RPMI7951 (cell line): Measurements from ENCODE around the gene FBXL17. TPM values are rescaled to one million over a fixed set of nuclear protein-coding genes. Genes with fewer than 3 reads are reported as not detected.

Experiments used
- DNase-seq: peaks from one replicate; pipeline ENCODE4 v3.0.0-alpha.2; 2012; ENCODE audit warnings: low read depth
- total RNA-seq: library from RNA; depleted of rRNA; stranded (reverse); fragments of >200 nt; shearing (Covaris generic); gene quantifications from 2 replicates; pipeline ENCODE4 v1.2.3, GENCODE V29; 2014

The FBXL17 gene
- total RNA-seq, 1 experiment from 2014 or later = 7.0 TPM

DNA sequence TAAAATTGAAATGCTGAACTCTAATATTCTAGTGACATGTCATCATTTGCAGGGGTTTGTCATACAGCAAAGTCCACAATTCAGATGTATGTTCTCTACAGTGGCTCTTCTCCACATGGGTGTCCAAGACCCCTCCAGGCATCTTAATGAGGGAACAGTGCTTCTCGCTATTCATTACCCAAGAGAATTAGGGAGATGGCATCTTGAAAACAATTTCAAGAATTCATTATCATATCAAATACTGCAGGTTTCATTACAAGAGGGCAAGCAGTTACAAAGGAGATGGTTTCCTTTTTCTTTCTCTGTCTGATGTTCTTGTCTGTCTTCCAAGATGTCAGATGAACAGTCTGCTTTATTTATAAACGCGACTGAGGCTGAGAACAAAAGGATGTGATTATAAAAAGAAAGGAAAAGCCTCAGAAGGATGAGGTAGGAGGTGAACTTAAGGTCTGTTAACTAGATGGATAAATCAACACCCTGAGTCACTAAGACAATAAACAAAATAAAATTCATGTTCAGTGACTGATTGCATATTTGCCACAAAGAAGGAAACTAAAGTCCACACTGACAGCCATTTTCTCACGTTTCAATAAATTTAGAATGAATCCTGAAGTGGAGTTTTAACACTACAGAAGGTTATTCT is 384.4 kb downstream of the FBXL17 start:
- DNase-seq = no peak

DNA sequence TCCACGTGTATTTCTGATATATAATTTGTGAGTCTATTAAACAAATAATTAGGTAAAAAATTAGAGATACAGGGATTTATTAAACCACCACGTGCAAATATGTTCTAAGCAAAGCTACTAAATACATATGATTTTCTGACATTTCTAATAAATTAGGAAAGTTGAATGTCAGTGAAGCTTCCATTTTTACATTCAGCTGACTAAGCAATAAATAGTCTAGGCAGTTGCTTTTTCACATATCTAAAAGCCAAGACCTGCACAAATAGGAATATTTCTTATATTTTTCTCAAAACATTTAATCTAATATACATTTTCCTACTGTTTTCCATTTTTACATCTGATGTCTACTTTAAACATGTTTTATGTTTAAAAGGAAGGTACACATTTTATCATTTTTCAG is 388.6 kb downstream of the FBXL17 start:
- DNase-seq = no peak

DNA sequence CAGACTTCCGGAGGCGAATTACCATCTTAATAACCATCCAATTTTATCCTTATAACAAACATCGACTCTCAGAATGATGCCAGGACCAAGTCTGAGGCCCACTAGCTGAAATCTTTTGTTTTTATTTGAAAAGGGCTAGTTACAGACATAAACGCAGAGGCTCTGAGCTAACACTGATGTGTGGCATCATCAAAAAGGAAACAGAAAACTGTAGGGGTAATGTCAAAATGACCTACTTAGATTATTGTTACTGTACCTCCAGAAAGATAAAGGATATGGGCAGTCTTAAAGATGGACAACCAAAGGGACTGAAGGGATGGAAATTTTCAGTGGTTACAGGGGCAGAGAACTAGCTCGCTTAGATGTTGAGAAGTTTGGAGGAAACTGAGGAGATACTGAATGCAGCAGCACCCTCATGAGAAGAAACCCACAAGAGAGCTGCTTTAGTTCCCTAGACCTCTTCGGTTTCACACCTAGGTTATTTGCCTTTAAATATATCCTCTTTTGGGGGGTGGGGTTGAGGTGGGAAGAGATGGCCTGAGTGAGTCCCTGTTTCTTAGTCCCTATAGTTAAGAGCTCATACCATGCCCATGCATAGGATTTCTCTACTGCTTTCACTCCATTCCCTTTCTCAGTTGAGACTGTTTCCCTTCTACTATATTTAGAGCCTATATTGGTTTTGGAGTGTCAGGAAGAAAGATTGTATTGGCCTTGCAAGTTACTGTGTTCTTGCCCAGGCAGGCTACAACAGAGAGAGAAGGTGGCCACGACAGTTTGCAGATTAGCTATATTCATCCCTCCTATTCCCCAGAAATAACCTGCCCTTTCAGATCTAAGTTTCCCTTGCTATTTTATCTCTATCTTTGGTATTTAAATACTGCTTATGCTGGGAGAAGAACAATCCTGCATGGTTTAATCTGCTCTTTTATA is 390.8 kb downstream of the FBXL17 start:
- no peak for DNase-seq

DNA sequence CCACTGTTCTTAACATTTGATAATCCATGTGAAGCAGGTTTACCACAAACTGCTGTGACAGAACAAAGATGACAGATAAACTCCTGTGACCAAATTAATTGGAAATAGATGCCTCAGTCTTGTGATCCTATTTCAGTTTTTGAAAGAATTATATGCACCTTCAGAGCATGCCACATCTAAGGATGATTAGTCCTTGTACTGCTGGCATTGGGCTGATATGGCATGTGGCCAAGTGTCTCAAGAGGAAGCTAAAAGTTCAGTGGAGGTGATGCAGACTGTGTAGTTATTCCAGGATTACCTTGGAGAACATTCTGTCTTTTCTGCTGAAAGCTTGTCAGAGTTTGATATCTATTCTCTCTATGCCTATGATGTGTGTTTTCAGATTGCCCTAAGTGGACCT is 396.8 kb downstream of the FBXL17 start:
- no peak for DNase-seq

DNA sequence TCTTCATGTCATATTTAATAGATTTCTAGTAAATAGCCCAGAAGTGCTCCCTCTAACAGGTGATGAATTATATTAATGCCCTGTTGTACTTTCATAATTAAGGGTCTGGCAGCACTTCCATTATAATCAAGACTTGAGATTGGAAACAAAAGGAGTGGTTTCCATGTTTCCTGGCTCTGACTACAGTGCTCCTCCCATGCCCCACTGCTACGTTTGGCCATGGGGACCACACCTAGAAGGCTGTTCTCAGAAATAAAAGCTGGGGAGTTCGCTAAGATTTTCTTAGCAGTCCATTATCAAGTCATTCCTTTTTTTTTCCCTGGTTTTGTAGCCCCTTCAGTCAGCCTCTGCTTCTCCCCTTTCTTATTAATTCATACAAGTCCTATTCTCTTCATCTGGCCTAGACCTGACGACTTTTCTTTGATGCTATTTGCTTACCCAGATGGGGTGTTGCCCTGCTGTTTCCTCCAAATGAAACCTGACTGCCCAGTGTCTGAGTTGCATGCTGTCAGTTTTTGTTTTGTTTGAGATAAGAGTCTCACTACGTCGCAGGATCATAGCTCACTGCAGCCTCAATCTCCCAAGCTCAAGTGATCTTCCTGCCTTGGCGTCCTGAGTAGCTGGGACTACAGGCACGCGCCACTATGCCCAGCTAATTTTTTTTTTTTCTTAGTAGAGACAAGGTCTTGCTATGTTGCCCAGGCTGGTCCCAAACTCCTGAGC is 399.0 kb downstream of the FBXL17 start:
- DNase-seq = no peak

DNA sequence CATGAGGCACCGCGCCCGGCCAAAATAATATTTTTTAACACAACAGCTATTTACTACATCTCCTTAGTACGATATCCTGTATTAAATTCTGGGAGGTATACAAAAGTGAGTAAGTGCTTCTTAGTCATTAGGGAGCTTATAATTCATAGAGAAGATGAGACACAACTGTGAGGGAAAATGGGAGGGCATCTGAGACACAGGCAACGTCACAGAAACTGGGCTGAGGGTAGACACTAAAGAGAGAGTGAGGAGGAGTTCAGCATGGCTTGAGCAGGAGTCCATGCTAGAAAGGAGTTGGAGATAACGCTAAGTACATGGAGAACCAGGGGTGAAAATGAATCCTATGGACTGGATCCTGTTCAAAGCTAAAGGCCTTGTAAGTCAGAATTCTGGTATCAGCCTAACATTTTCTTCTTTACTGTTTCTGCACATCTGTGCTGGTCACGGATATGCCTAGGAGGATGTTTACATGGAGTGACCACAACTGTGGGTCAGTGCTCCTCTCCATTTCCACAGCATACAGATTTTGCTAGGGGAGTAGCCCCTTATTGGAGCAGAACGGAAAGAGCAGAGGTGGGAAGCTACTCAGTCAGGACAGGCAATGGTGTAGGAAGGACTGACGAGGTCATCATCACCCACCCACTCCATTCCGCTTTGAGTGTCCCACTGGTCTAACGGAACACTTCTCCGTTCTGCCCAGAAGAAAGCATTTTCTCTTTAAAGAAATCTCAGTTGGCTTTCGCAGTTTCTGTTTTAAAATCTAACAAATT is 400.8 kb downstream of the FBXL17 start:
- no peak for DNase-seq

DNA sequence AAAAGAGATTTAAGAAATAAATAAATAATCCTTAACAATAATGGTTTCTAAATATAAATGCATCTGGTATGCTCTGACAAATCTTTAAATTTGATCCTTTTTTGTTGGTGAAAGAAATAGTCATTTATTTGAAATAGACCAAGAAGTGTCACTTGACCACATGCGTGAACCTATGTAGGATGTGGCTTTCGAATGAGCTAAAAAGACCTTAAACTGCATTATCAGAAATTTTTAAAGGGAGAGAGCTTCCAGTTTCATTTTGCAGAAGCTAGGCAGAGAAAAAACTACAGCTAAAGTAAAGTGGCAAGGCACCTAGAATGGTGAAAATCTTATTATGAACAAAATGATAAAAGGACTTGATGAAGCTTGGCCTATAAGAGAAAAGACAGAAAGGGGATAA is 402.0 kb downstream of the FBXL17 start:
- no peak for DNase-seq

DNA sequence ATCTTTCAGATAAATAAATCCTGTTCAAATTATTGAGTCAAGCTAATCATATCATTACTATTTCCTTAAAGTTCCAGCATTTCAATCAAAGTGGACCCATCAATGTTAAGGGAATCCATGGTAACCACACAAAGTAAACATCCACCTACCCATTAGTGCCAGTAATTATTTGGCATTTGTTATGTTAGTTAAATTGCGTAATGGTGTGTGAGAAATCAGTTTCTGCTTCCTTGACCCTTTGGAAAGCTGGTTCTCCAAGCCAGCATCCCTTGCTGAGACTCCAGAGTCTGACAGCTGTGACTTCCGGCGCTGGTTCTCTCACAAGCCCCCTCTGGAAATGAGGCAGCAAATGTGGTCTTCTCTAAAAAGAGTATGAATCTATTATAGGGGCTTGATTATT is 402.6 kb downstream of the FBXL17 start:
- DNase-seq = no peak

DNA sequence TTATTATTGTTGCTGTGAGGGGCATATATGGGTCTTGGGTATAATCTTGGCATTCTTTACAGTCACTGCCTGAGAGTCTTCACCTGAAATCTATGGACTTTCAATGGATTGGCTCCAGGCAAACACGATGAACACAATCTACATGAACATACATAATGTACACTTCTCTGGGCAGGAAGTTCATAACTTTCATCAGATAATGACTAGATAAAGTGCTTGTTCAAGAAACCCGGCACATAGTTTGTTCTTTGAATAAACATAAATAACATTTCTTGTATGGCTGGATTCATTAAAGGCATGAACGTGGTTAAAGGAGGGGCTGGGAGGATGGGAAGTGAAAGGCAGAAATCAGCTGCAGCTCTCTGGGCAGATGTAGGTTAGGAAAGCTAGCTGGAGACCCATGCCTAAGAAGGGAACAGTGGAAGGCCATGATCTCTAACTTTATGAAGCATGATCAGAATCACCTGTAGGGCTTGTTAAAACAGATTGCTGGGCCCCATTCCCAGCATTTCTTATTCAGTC is 404.3 kb downstream of the FBXL17 start:
- no peak for DNase-seq

DNA sequence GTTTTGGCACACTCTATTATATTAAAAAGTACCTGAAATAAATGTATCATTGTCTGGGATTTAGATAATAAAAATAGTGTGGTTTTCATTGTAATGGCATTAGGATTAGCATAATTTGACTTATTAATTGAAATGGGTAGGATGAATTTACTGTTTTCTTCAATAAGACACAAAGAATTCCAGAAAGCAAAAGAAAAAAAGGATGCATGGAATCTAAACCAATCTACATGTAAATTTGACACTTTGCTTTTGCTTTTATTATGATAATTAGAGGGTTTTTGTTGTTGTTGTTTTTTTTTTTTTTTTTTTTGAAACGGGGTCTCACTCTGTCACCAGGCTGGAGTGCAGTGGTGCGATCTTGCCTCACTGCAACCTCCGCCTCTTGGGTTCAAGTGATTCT is 406.3 kb downstream of the FBXL17 start:
- no peak for DNase-seq

DNA sequence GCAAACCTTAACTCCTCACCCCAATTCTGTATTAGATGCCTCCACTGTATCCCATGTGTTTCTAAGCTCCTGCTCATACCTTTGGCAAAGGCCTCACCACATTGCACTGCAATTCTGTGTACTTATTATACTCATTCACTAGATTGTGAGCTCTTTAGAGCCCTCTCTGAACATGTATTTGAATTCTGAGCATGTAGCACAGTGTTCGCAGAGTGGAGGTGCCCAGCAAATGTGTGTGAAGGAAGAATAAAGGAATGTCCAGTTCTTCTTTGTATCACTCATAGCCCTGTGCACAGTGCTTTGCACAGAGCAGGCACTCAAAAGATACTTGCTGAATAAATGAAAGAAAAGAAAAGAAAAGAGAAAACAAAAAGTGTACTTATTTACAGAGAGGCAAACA is 410.1 kb downstream of the FBXL17 start:
- DNase-seq = no peak

DNA sequence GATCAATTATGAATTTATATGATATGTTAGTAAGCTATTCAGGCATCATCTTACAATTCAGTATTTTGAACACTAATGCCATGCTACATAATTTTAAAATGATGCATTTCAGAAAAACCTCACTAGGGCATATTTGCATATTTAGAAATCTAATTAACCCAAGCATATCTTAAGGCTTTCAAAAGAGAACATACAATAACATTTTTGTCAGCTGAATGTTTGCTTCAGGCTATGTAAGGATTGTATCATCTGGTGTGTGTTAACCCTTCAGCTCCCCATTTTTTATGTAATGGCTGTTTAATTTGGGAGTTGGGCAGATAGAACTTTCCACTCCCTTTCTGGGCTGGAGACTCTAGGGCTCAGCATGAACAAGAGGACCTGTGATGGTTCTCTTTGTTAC is 412.1 kb downstream of the FBXL17 start:
- no peak for DNase-seq

DNA sequence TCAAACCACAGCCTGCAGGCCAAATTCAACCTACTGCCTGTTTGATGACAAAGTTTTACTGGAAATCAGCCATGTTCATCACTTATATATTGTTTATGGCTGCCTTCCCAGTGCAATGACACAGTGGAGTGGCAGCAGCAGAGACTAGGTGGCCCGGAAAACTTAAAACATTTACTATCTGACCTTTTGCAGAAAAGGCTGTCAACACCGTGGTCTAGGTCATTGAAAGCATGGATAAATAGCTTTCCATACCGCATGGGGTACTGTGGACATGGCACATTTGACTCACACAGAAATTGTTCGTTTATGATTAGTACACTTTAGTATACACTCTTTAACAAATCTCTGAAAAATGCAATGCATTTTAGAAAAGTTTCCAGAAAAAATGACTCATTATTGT is 412.9 kb downstream of the FBXL17 start:
- no peak for DNase-seq

DNA sequence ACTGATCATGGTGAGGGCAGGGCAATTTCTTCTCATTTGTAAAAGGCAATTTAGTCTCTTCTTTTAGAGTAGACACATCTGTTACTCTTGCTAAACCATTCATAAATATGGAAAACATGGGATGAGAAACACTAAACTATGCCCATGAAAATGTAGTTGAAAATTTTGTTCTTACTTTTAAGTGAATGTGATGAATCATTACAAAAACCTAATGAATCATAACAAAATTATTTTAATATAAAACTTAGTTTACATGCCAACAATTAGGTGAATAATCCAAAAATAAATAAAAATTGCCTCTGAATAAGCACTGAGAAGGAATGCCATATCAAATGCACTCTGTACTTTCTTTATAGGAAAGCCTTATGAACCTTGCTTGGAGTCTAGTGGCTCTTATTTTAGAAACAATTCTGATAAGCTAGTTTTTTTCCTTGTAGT is 413.5 kb downstream of the FBXL17 start:
- no peak for DNase-seq

DNA sequence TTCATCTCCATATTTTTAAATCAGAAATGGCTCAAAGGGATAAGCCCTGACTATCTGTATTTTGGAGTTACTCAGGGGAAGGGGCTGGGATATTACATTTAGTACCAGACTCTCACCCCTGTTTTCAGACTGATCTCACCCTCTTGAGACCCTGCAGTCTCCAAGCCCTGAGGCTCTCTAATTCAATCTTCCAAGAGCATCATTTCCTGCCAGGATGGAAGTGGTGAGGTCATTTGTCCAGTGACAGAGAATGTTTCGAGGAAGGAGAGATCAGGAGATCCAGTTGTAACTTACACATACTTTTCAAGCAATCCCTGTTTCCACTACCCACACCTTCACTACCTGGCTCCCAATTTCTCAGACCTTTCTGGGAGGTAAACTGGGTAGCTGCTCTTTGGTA is 415.7 kb downstream of the FBXL17 start:
- DNase-seq = no peak

DNA sequence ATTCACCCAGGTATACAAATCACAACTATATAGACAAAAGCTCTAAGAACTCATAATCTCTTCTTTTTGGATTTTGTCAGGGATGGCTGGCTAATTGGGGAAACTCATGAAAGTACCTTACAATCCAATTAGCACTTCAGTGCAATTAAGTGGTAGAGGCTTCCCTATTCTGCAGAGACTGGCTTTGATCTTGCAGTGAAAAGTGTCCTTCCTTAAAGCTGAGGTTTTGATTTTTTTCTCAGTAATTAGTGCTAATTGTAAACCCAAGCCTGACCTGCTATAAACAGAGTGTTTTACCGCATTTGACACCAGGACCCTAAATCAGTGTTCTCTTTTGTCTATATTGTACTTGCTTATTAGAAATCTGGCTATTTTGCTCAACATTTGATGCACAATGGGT is 417.2 kb downstream of the FBXL17 start:
- no peak for DNase-seq

DNA sequence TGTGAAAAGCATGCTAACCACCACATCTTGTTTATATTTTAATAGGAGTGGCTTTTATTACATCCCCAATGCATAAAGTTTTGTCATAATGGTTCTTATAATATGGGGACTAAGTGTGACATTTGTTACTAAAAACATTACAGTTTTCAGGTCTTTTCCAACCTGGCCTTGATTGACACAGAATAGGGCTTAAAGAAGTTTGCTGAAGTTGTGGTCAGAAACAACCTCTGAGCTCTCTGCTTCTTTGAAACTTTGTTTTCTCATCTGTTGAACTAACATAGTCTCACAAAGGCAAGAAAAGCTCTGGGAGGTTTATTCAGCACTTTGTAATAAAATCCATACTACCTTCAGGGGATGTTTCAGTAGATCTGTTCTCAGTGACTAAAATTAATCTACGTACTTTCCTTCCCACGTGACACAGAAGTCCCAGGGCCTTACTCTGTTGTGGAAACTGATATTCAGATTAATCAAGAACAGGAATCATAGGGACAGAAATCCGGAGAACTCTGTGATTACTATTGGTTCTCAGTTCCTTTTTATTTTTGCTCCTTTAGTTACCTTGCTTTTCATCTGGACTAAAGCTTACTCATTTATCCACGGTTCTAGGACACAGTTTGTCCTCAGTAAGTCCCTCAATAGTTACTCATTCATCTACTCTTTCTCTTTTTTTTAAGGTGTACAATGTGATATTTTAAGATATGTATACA is 422.2 kb downstream of the FBXL17 start:
- no peak for DNase-seq

DNA sequence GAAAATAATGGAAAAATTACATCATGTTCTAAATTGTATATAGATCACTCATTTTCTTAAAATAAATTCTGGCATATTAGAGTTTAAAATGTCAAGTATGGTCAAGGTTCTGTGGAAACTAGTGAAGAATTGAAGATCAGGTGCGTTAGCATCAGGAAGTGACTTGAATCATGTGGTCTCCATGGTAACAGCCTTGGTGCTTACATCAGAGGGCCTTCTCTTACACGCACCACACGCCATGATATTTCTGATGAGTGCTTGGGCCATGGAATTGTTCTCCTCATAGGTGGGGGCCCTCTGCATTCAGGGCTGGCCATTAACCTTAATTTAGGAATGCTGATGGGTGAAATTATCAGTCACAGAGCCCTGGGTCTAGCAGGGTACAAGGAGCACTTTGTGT is 423.0 kb downstream of the FBXL17 start:
- no peak for DNase-seq

DNA sequence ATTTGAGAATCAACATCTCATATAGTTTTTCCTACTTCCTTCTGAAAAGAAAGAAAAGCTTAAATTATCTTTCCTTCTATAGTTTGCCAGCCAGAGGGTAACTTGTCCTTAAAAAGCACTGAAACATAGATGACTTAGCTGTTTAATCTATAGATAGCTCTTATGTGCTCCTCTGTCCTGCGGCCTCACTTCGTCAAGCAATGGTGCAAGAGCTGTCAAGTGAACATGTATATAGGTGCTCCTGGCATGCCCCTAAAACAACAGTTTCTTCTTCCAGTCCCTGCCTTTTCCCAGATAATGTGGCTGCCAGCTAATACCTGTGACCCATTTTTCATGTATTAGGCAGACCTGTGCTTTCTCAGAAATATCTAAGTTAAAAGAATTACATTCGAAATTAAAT is 423.5 kb downstream of the FBXL17 start:
- no peak for DNase-seq

DNA sequence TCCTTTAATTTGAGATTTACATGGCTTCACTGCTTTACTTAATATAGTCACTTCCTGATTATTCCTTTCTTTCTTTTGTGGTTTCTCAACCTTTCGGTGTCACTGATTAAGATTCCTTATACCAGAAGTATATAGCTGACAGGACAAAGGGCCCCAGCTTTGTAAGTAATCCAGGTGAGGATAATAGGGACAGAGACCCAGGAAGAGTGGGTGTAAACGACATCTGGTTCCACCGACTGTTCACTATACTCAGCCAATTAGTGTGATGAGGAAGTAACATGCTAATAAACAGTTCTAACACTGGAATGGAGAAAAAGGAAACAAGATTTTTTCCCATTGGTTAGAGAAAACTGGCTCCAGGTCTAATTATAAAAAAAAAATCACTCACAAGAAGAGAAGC is 424.8 kb downstream of the FBXL17 start:
- DNase-seq = no peak

DNA sequence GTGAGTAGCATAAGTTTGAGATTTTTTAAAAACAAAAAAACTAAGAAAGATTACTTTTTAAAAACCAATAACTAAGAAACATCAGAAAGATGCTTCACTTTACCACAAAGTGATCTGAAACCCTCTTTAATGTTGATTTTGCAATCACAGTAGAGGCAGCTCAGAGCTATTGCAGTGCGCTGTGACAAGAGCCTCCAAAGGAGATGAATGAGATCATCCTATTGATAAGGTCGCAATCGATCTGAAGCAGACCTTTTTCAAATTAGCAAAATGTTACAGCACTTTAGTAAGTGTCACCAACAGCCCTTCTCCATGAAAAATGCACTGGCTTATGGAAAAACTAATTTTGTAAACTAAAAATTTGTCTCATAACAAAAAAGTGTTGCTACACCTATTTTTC is 426.6 kb downstream of the FBXL17 start:
- no peak for DNase-seq
